ENCODE measurements around the gene TRMT2B.

TRMT2B gene

GRCh38 chrX:100979881-100980607 lies 71.9 kb downstream of the TRMT2B start:
- no peaks in the 10 kb centered on the region for H3K36me3 ChIP-seq (ENCODE audit: control insufficient read depth, insufficient read depth, low read length)
- H3K4me3 ChIP-seq (ENCODE audit: insufficient read depth, low read depth, low read length, poor library complexity, severe bottlenecking), result no peak overlapping the region
- no peak for DNase-seq
- no peaks in the 10 kb centered on the region for H3K4me1 ChIP-seq (ENCODE audit: control insufficient read depth, insufficient read depth, low read length, poor library complexity, severe bottlenecking)
- no peak overlapping the region for H3K27ac ChIP-seq (ENCODE audit: insufficient read depth, low read length, poor library complexity, severe bottlenecking)
- no peaks in the 10 kb centered on the region for H3K9me3 ChIP-seq (ENCODE audit: control insufficient read depth, low read length)
- no peaks in the 10 kb centered on the region for H3K27me3 ChIP-seq (replicated peaks; ENCODE audit: control insufficient read depth, insufficient read depth, low read length, poor library complexity, severe bottlenecking)

GRCh38 chrX:100976211-100976610 lies 75.7 kb downstream of the TRMT2B start:
- H3K27ac ChIP-seq (ENCODE audit: insufficient read depth, low read length, poor library complexity, severe bottlenecking), result no peak overlapping the region
- no peaks in the 10 kb centered on the region for H3K36me3 ChIP-seq (ENCODE audit: control insufficient read depth, insufficient read depth, low read length)
- no peak for DNase-seq
- H3K27me3 ChIP-seq (replicated peaks; ENCODE audit: control insufficient read depth, insufficient read depth, low read length, poor library complexity, severe bottlenecking), result no peaks in the 10 kb centered on the region
- no peaks in the 10 kb centered on the region for H3K9me3 ChIP-seq (ENCODE audit: control insufficient read depth, low read length)
- H3K4me1 ChIP-seq (ENCODE audit: control insufficient read depth, insufficient read depth, low read length, poor library complexity, severe bottlenecking), result no peaks in the 10 kb centered on the region
- no peak overlapping the region for H3K4me3 ChIP-seq (ENCODE audit: insufficient read depth, low read depth, low read length, poor library complexity, severe bottlenecking)

- no peaks in the 10 kb centered on the region for H3K36me3 ChIP-seq (ENCODE audit: control insufficient read depth, insufficient read depth, low read length)
- no peaks in the 10 kb centered on the region for H3K4me1 ChIP-seq (ENCODE audit: control insufficient read depth, insufficient read depth, low read length, poor library complexity, severe bottlenecking)
- no peaks in the 10 kb centered on the region for H3K9me3 ChIP-seq (ENCODE audit: control insufficient read depth, low read length)
- H3K27me3 ChIP-seq (replicated peaks; ENCODE audit: control insufficient read depth, insufficient read depth, low read length, poor library complexity, severe bottlenecking), result no peaks in the 10 kb centered on the region
- no peak overlapping the region for H3K27ac ChIP-seq (ENCODE audit: insufficient read depth, low read length, poor library complexity, severe bottlenecking)
- no peak for DNase-seq
- no peak overlapping the region for H3K4me3 ChIP-seq (ENCODE audit: insufficient read depth, low read depth, low read length, poor library complexity, severe bottlenecking)
Measured at GRCh38 chrX:100975212-100975611, 76.7 kb downstream of the TRMT2B start.

GRCh38 chrX:100973411-100973810 lies 78.5 kb downstream of the TRMT2B start:
- Histone ChIP-seq H3K36me3 (ENCODE audit: control insufficient read depth, insufficient read depth, low read length) (no peaks in the 10 kb centered on the region), H3K27me3 (replicated peaks; ENCODE audit: control insufficient read depth, insufficient read depth, low read length, poor library complexity, severe bottlenecking) (no peaks in the 10 kb centered on the region), H3K9me3 (ENCODE audit: control insufficient read depth, low read length) (no peaks in the 10 kb centered on the region), H3K4me3 (ENCODE audit: insufficient read depth, low read depth, low read length, poor library complexity, severe bottlenecking) (no peak overlapping the region), H3K27ac (ENCODE audit: insufficient read depth, low read length, poor library complexity, severe bottlenecking) (no peak overlapping the region), H3K4me1 (ENCODE audit: control insufficient read depth, insufficient read depth, low read length, poor library complexity, severe bottlenecking) (no peaks in the 10 kb centered on the region)
- DNase-seq, result no peak

- DNase-seq, result no peak
- Histone ChIP-seq H3K27me3 (replicated peaks; ENCODE audit: control insufficient read depth, insufficient read depth, low read length, poor library complexity, severe bottlenecking) (no peaks in the 10 kb centered on the region), H3K4me3 (ENCODE audit: insufficient read depth, low read depth, low read length, poor library complexity, severe bottlenecking) (no peak overlapping the region), H3K4me1 (ENCODE audit: control insufficient read depth, insufficient read depth, low read length, poor library complexity, severe bottlenecking) (no peaks in the 10 kb centered on the region), H3K27ac (ENCODE audit: insufficient read depth, low read length, poor library complexity, severe bottlenecking) (no peak overlapping the region), H3K9me3 (ENCODE audit: control insufficient read depth, low read length) (no peaks in the 10 kb centered on the region), H3K36me3 (ENCODE audit: control insufficient read depth, insufficient read depth, low read length) (no peaks in the 10 kb centered on the region)
Measured at GRCh38 chrX:100969936-100970335, 82.0 kb downstream of the TRMT2B start.

- Histone ChIP-seq H3K27ac (ENCODE audit: insufficient read depth, low read length, poor library complexity, severe bottlenecking) (no peak within 1 kb of the TSS), H3K36me3 (ENCODE audit: control insufficient read depth, insufficient read depth, low read length) (no peaks in the 10 kb centered on the region), H3K9me3 (ENCODE audit: control insufficient read depth, low read length) (no peaks in the 10 kb centered on the region), H3K27me3 (replicated peaks; ENCODE audit: control insufficient read depth, insufficient read depth, low read length, poor library complexity, severe bottlenecking) (no peaks in the 10 kb centered on the region), H3K4me1 (ENCODE audit: control insufficient read depth, insufficient read depth, low read length, poor library complexity, severe bottlenecking) (no peaks in the 10 kb centered on the region), H3K4me3 (ENCODE audit: insufficient read depth, low read depth, low read length, poor library complexity, severe bottlenecking) (no peak within 1 kb of the TSS)
- no peak for DNase-seq
Measured at GRCh38 chrX:100969408-100969807, 82.5 kb downstream of the TRMT2B start, which contains the start of gene ARL13A. Gene ARL13A, plus strand, starts transcription at chrX:100969708. Its CDS starts 3,982 bp downstream, at chrX:100973690.

GRCh38 chrX:100964362-100964761 lies 87.5 kb downstream of the TRMT2B start:
- Histone ChIP-seq H3K4me1 (ENCODE audit: control insufficient read depth, insufficient read depth, low read length, poor library complexity, severe bottlenecking) (no peaks in the 10 kb centered on the region), H3K9me3 (ENCODE audit: control insufficient read depth, low read length) (no peaks in the 10 kb centered on the region), H3K36me3 (ENCODE audit: control insufficient read depth, insufficient read depth, low read length) (no peaks in the 10 kb centered on the region), H3K27ac (ENCODE audit: insufficient read depth, low read length, poor library complexity, severe bottlenecking) (no peak overlapping the region), H3K27me3 (replicated peaks; ENCODE audit: control insufficient read depth, insufficient read depth, low read length, poor library complexity, severe bottlenecking) (no peaks in the 10 kb centered on the region), H3K4me3 (ENCODE audit: insufficient read depth, low read depth, low read length, poor library complexity, severe bottlenecking) (no peak overlapping the region)
- no peak for DNase-seq

- Histone ChIP-seq H3K9me3 (ENCODE audit: control insufficient read depth, low read length) (no peaks in the 10 kb centered on the region), H3K4me3 (ENCODE audit: insufficient read depth, low read depth, low read length, poor library complexity, severe bottlenecking) (no peak overlapping the region), H3K27me3 (replicated peaks; ENCODE audit: control insufficient read depth, insufficient read depth, low read length, poor library complexity, severe bottlenecking) (no peaks in the 10 kb centered on the region), H3K4me1 (ENCODE audit: control insufficient read depth, insufficient read depth, low read length, poor library complexity, severe bottlenecking) (no peaks in the 10 kb centered on the region), H3K27ac (ENCODE audit: insufficient read depth, low read length, poor library complexity, severe bottlenecking) (no peak overlapping the region), H3K36me3 (ENCODE audit: control insufficient read depth, insufficient read depth, low read length) (no peaks in the 10 kb centered on the region)
- DNase-seq, result no peak
Measured at GRCh38 chrX:100962811-100963210, 89.1 kb downstream of the TRMT2B start.
